Testis (tissue), 2 donors: ENCODE data around the gene KRTAP5-1.

Source experiments
- CTCF ChIP-seq, 3 experiments: fragments of 450-650 bp in 2 of 3; fragments of 200-600 bp in 1 of 3; sonication (generic) in 1 of 3; IDR thresholded peaks; one replicate each; pipeline ENCODE4 v1.5.1; 2016 to 2019; ENCODE audit warnings: antibody characterized with exemption in 3 of 3, mild to moderate bottlenecking in 2 of 3, moderate library complexity in 1 of 3
- POLR2A ChIP-seq: fragments of 450-650 bp; IDR thresholded peaks from one replicate; pipeline ENCODE4 v1.6.1; 2017; ENCODE audit warnings: antibody characterized with exemption, mild to moderate bottlenecking, moderate library complexity

- TF ChIP-seq CTCF (IDR thresholded peaks at IDR 0.05) (no peak), POLR2A (no peak)
Measured at GRCh38 chr11:1618231-1618630, 33.1 kb upstream of the KRTAP5-1 start.
